GM18526 (cell line): ENCODE data around the gene ATXN1.

Source experiments
- POLR2A ChIP-seq: IDR thresholded peaks from 3 replicates; pipeline ENCODE4 v1.6.1; 2011; ENCODE audit not compliant: insufficient read length; ENCODE audit errors: extremely low read depth

The ATXN1 gene

GRCh38 chr6:16758163-16758975 is 2.9 kb downstream of the ATXN1 start:
- TF ChIP-seq POLR2A, result no peak

DNA sequence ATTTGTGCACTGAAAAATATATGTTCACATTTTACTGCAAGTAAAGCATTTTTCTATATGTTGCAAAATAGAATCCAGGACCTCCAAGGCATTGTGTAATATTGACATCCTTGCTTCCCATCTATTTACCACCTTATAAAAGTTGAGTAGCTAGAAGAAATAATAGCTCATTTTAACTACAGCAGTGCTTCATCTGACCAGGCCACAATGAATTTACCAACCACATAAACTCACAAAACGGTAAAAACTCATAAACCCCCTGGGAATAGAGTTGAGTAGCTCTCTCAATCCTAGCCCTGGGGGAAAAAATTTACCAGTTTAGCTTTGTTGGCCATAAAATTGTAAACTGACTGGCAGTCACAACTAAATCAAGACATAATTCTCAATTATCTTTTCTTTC is 3.9 kb downstream of the ATXN1 start:
- no peak for TF ChIP-seq POLR2A

DNA sequence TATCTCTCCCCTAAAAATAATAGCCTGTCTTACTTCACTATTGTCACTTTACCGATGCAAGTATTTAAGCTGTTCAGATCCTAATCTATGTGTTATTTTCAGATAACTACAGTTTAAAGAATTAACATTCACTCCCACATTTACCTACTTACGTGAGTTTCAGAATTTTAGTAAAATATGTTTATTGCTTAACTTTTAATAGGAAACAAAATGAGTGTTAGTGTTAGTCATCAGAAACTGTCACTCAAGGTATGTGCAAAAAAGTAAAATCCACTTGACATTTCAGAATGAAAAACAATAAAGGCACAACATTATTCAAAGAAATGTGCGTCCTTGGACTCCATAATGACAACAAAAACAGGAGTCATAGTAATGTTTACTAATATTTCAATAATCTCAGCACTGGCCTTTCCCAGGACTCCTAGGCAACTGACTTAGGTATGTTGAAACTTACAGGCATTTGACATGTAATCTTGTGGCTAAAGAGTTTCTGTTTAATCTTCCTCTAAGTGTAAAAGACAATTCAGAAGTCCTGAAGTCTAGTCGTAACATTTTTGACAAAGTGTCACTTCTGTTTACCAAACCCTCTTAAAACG is 4.5 kb downstream of the ATXN1 start:
- TF ChIP-seq POLR2A, result no peak

DNA sequence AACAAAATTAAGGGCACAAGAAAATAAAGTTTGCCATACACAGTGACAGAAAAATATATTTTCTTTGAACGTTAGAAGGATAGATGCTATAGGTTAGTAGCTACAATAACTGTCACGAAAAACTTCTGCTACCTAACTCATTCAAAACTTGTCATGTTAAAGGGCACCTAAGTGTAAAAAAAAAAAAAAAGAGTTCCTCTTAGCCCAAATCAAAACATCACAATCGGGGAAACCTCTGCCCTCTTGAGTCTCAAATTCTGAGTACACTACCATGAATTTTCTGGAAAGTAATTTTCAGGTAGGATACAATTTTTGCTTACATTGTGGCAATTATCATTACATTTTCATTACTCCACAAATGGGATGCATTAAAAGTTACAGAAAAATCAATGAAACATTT is 5.7 kb downstream of the ATXN1 start:
- no peak for TF ChIP-seq POLR2A

DNA sequence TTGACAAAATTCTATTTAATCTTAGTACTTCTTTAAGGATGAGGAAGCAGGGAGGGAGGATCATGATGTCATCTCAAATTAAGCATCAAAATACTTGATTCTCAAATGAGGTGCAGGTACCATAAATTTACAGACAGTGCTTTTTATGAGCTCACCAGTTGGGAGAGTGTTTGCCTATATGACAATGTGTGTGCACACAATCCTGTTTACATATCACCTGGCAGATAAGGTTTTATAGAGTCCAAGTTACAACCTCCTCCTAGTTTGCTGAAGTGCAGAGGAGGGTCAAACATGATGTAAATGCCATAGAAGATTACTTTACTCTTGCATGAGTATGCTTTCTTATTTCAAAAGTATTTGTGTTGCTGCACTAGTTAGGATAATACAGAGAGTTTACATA is 6.4 kb downstream of the ATXN1 start:
- TF ChIP-seq POLR2A, result no peak

GRCh38 chr6:16754274-16754673 is 7.0 kb downstream of the ATXN1 start:
- TF ChIP-seq POLR2A, result no peak

DNA sequence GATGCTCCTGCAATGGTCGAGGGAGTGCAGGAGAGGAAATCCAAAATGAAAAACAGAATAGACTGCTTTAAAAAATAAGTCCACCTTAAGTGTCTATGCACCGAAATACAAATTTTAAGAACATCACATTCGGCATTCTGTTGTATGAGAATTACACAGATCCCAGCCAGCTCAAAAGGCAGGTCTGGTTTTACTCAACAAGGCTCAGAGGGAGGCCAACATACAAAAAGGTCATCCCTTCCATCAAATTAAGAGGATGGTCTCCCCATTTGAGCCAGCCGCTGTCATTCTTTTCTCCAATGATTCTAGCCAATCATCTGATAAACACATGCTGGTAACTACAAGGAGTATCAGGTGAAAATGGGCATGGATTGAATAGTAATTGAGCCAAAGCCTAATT is 7.9 kb downstream of the ATXN1 start:
- TF ChIP-seq POLR2A, result no peak

GRCh38 chr6:16752206-16752866 is 8.9 kb downstream of the ATXN1 start:
- no peak for TF ChIP-seq POLR2A

DNA sequence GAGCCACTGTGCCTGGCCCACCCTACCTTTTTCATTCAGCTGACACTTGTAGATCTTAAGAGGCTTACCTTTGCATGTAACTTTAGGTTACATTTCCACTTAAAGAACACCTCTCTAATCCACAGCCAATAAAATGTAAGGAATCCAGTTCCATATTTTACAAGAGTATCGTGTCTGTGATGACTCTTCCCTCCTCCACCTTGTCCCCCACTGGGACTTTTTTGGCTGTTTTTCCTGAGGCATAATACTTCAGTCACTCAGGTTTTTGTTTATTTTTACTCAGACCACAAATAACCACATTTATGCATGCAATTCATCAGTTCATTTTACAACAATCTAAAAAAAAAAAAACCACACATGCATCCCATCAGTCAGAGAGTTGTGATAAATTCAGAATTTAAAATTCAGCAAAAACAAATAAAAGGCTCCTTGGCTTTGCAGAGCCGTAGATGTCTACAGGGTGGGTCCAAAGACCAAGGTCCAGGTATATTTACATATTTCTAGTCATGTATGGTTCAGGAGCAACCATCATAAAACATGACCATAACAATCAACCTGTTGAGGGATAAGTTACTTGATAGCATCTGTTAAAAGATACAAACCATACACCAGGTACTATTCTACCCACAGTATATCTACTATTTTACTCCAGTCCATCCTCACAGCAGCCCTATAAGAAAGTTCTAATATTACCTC is 9.9 kb downstream of the ATXN1 start:
- no peak for TF ChIP-seq POLR2A

- TF ChIP-seq POLR2A, result no peak
Observed at GRCh38 chr6:16750566-16750965, 10.7 kb downstream of the ATXN1 start.

- TF ChIP-seq POLR2A, result no peak
Observed at GRCh38 chr6:16749516-16750485, 11.5 kb downstream of the ATXN1 start.

DNA sequence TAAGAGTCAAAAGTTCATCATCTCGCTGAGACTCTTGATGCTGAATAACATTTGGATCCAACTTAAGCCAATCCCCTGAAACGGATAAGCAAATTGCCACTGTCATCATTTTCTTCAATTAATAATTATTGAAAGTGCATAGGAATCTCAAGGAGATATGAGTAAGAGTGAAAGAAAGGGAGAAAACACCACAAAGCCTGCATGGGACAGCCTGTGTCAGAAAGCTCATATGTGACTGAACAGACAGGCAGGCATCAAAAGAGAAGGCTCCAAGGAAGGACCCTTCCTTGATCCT is 13.3 kb downstream of the ATXN1 start:
- no peak for TF ChIP-seq POLR2A

GRCh38 chr6:16747232-16748024 is 13.8 kb downstream of the ATXN1 start:
- TF ChIP-seq POLR2A, result no peak

GRCh38 chr6:16746812-16747211 is 14.4 kb downstream of the ATXN1 start:
- TF ChIP-seq POLR2A, result no peak
